HG03175 (cell line): ENCODE measurements around the gene UBE2M.

Experiments
- ATAC-seq: cut with Tn5 transposase; IDR thresholded peaks from one replicate; pipeline ENCODE4 v1.9.1; 2021; ENCODE audit warnings: mild to moderate bottlenecking, moderate library complexity; ENCODE audit not compliant: unreplicated experiment

Gene UBE2M

GRCh38 chr19:58555920-58556621, 2.3 kb downstream of the UBE2M start:
- ATAC-seq: no peak

DNA sequence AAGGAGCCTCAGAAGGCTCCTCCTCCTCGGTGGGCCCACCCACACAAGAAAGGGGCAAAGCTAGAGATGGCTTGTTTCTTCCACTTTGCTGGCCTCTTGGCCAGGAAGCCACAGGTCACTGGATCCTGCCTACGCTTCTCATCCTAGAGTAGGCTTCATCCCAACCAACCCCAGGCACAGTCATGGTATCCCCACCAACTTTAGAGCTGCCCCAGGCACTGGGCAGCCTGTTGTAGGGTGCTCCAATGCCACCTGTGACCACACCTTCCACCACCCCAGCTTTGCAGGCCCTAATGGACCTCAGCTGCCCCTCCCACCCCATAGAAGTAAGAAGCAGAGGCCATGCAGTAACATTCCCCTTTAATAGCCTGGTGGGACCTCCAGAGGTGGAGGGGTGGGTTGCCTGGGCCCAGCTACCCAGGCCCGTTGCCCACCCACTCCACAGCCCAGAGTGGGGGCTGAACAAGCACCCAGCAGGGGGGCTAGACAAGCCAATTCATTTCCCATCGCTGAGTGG, 3.0 kb downstream of the UBE2M start:
- no peak for ATAC-seq

- ATAC-seq: peak; percentile 34
Observed at GRCh38 chr19:58554494-58555368, 3.7 kb downstream of the UBE2M start, which contains the start of gene CHMP2A. Gene CHMP2A (minus strand): TSS chr19:58555105. CDS start chr19:58554212, 893 bp downstream.

- no peak for ATAC-seq
Observed at GRCh38 chr19:58553799-58554493, 4.5 kb downstream of the UBE2M start.

DNA sequence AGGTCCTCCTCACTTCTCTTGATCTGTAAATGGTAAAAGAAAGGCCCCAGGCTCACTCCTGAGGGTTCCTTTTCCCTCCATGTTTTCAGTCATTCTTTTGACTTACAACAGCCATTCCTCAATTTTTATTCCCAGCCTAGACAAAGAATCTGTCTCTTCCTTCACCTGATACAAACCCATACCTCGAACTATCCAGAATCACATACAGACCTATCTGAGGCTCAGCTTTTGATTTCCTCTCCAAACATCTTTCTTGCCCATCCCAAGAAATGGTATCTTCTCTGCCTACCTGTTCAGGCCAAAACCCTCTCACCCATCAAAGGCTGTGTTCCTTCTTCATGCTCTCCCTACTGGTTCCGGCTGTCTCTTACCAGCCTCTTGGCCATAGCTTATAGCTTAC, 5.8 kb downstream of the UBE2M start:
- ATAC-seq: no peak

- ATAC-seq: no peak
Observed at GRCh38 chr19:58551577-58552471, 6.6 kb downstream of the UBE2M start.

GRCh38 chr19:58551123-58551497, 7.3 kb downstream of the UBE2M start:
- no peak for ATAC-seq

- no peak for ATAC-seq
Observed at GRCh38 chr19:58550362-58551122, 7.9 kb downstream of the UBE2M start.

GRCh38 chr19:58549664-58550361, 8.6 kb downstream of the UBE2M start:
- no peak for ATAC-seq

DNA sequence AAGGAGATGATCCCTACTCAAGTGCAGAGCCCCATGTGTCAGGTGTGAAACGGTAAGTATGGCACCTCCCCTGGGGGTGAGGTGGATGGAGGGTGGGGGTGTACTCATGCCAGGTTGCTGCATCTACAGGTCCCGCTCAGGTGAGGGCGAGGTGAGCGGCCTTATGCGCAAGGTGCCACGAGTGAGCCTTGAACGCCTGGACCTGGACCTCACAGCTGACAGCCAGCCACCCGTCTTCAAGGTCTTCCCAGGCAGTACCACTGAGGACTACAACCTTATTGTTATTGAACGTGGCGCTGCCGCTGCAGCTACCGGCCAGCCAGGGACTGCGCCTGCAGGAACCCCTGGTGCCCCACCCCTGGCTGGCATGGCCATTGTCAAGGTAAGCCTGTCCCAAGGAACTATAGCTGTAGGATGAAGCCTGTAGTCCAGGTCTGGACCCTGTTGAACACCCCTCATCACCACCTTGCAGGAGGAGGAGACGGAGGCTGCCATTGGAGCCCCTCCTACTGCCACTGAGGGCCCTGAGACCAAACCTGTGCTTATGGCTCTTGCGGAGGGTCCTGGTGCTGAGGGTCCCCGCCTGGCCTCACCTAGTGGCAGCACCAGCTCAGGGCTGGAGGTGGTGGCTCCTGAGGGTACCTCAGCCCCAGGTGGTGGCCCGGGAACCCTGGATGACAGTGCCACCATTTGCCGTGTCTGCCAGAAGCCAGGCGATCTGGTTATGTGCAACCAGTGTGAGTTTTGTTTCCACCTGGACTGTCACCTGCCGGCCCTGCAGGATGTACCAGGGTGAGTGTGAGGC, 9.3 kb downstream of the UBE2M start:
- no peak for ATAC-seq

GRCh38 chr19:58547323-58548312, 10.8 kb downstream of the UBE2M start:
- no peak for ATAC-seq

DNA sequence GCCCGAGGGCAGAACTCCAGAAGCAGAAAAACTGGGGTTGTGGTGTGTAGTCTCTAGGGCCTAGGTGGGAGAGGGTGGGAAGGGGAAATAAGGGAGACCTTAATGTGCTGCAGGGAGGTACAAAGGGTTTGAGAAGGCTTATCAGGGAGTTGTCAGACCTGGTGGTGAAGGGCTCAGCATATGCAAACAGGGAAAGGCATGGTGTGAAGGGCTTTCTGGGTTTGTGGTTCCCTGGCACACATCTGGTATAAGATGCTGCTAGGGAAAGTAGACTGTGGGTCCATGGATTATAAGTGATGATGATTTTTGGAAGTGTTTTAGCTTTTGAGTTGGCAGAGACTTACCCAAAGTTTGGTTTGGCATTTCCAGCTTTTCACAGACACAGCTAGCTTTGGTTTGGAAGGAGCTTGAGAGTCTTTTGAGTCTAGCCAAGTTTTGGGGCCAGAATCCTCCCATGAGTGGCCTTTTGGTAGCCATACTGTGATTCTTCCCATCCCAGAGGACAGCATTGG, 12.3 kb downstream of the UBE2M start:
- ATAC-seq: no peak

DNA sequence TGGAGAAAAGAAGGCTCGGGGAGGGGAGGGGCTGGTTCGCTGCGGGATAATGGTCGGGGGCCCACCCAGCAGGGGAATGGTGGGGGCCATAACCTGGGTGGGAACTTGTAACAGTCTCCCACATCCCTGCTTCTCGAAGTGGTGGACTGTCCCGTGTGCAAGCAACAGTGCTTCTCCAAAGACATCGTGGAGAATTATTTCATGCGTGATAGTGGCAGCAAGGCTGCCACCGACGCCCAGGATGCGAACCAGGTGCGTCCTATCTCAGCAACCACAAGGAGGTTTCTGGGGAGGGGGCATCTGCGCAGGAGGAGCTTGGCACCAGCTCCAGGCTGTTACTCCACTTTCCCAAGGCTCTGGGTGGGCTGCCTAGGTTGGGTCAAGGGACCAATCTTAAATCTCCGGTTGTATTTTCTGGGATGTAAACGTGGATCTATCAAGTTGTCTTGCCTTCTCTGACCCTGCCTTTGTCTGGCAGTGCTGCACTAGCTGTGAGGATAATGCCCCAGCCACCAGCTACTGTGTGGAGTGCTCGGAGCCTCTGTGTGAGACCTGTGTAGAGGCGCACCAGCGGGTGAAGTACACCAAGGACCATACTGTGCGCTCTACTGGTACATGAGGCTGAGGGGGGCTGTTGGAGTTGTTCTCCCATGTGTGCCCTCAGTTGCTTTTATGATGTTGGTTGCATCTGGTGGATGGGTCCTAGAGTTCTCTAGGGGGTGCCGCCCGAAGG, 13.0 kb downstream of the UBE2M start:
- ATAC-seq: no peak

DNA sequence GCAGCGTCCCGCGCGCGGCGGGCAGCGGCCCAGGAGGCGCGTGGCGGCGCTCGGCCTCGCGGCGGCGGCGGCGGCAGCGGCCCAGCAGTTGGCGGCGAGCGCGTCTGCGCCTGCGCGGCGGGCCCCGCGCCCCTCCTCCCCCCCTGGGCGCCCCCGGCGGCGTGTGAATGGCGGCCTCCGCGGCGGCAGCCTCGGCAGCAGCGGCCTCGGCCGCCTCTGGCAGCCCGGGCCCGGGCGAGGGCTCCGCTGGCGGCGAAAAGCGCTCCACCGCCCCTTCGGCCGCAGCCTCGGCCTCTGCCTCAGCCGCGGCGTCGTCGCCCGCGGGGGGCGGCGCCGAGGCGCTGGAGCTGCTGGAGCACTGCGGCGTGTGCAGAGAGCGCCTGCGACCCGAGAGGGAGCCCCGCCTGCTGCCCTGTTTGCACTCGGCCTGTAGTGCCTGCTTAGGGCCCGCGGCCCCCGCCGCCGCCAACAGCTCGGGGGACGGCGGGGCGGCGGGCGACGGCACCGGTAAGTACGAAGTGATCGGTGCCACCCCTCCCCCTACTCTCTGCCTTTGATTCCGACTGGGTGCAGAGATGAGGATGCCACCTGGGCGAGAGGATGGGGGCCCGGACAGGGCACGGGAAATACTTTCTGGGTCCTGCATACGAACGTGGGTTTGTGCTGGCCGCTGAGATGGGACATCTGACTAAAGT, 13.7 kb downstream of the UBE2M start:
- peak; percentile 48 for ATAC-seq

- ATAC-seq: peak; percentile 86
Observed at GRCh38 chr19:58543826-58544590, 14.4 kb downstream of the UBE2M start, which contains the start of gene TRIM28. Gene TRIM28 (plus strand): TSS chr19:58544064. CDS start chr19:58544758, 694 bp downstream.
